Type B pancreatic cell (in vitro differentiated cells): ENCODE measurements around the gene SLC26A8. TPM values are rescaled to one million over a fixed set of nuclear protein-coding genes. Genes with fewer than 3 reads are reported as not detected.

Experiments used
- DNase-seq: peaks from one replicate; pipeline ENCODE4 v3.0.0; 2021; ENCODE audit warnings: mixed read lengths; ENCODE audit not compliant: unreplicated experiment; ENCODE audit errors: extremely low spot score
- H3K27ac Mint-ChIP-seq: 2 replicates; pipeline ENCODE4 v1.8.0; 2021; ENCODE audit warnings: mild to moderate bottlenecking, mixed read lengths
- H3K27me3 Mint-ChIP-seq: 2 replicates; pipeline ENCODE4 v1.8.0; 2021; ENCODE audit warnings: mixed read lengths
- H3K36me3 Mint-ChIP-seq: 2 replicates; pipeline ENCODE4 v1.8.0; 2021; ENCODE audit warnings: mixed read lengths
- H3K4me1 Mint-ChIP-seq: one replicate; pipeline ENCODE4 v1.8.0; 2021; ENCODE audit warnings: mixed read lengths; ENCODE audit not compliant: unreplicated experiment
- H3K4me3 Mint-ChIP-seq: 2 replicates; pipeline ENCODE4 v1.8.0; 2021; ENCODE audit warnings: mild to moderate bottlenecking, mixed read lengths
- H3K9me3 Mint-ChIP-seq: 2 replicates; pipeline ENCODE4 v1.8.0; 2021; ENCODE audit warnings: mixed read lengths
- CTCF ChIP-seq: fragments of 200-600 bp; sonication (generic); conservative IDR thresholded peaks from 2 replicates; pipeline ENCODE4 v1.5.0; 2021; ENCODE audit warnings: antibody characterized with exemption, mild to moderate bottlenecking
- total RNA-seq: library from RNA; stranded (reverse); gene quantifications from 2 replicates; pipeline ENCODE4 v1.2.1, GENCODE V29; 2021; ENCODE audit warnings: low replicate concordance

Gene SLC26A8
- total RNA-seq, 1 donor from 2014 or later: not detected

GRCh38 chr6:36061236-36061635, 36.8 kb upstream of the SLC26A8 start:
- H3K9me3 Mint-ChIP-seq: no peaks in the 10 kb centered on the region
- no peak for DNase-seq
- H3K36me3 Mint-ChIP-seq: peaks cover 22% of the 10 kb centered on the region
- no peak for TF ChIP-seq CTCF
- no peak overlapping the region for H3K27ac Mint-ChIP-seq
- no peak overlapping the region for H3K4me3 Mint-ChIP-seq
- H3K4me1 Mint-ChIP-seq: peaks cover 19% of the 10 kb centered on the region
- no peaks in the 10 kb centered on the region for H3K27me3 Mint-ChIP-seq

GRCh38 chr6:36056178-36056577, 31.7 kb upstream of the SLC26A8 start:
- no peaks in the 10 kb centered on the region for H3K9me3 Mint-ChIP-seq
- peaks cover 15% of the 10 kb centered on the region for H3K36me3 Mint-ChIP-seq
- H3K4me3 Mint-ChIP-seq: no peak overlapping the region

GRCh38 chr6:36054956-36055355, 30.5 kb upstream of the SLC26A8 start:
- H3K4me1 Mint-ChIP-seq: peaks cover 4% of the 10 kb centered on the region
- no peaks in the 10 kb centered on the region for H3K9me3 Mint-ChIP-seq
- H3K27ac Mint-ChIP-seq: no peak overlapping the region
- H3K27me3 Mint-ChIP-seq: no peaks in the 10 kb centered on the region
- TF ChIP-seq CTCF: no peak
- H3K36me3 Mint-ChIP-seq: peaks cover 8% of the 10 kb centered on the region
- no peak overlapping the region for H3K4me3 Mint-ChIP-seq
- no peak for DNase-seq

More at GRCh38 chr6:36056178-36056577, 31.7 kb upstream of the SLC26A8 start:
- Mint-ChIP-seq H3K27ac (no peak overlapping the region), H3K4me1 (peaks cover 4% of the 10 kb centered on the region), H3K27me3 (no peaks in the 10 kb centered on the region)
- no peak for DNase-seq
- TF ChIP-seq CTCF: no peak

GRCh38 chr6:36054415-36054814, 30.0 kb upstream of the SLC26A8 start:
- Mint-ChIP-seq H3K4me3 (no peak overlapping the region), H3K9me3 (no peaks in the 10 kb centered on the region), H3K4me1 (peaks cover 4% of the 10 kb centered on the region), H3K36me3 (peaks cover 3% of the 10 kb centered on the region), H3K27me3 (no peaks in the 10 kb centered on the region), H3K27ac (no peak overlapping the region)
- TF ChIP-seq CTCF: no peak
- DNase-seq: no peak

- no peak for DNase-seq
- peaks cover 4% of the 10 kb centered on the region for H3K4me1 Mint-ChIP-seq
- H3K9me3 Mint-ChIP-seq: no peaks in the 10 kb centered on the region
- TF ChIP-seq CTCF: no peak
- H3K27me3 Mint-ChIP-seq: no peaks in the 10 kb centered on the region
- H3K27ac Mint-ChIP-seq: no peak overlapping the region
- no peak overlapping the region for H3K4me3 Mint-ChIP-seq
- no peaks in the 10 kb centered on the region for H3K36me3 Mint-ChIP-seq
Measured at GRCh38 chr6:36053878-36054277, 29.4 kb upstream of the SLC26A8 start.

- Mint-ChIP-seq H3K27ac (no peak overlapping the region), H3K9me3 (no peaks in the 10 kb centered on the region), H3K4me3 (no peak overlapping the region), H3K27me3 (no peaks in the 10 kb centered on the region), H3K36me3 (peaks cover under 1% of the 10 kb centered on the region), H3K4me1 (peaks cover 4% of the 10 kb centered on the region)
- TF ChIP-seq CTCF: no peak
- DNase-seq: no peak
Measured at GRCh38 chr6:36052097-36052496, 27.7 kb upstream of the SLC26A8 start.
